HG02870 (cell line): Measurements from ENCODE around the gene MBOAT1.
"Not testable (repeated sequence)": the region's sequence is repeated elsewhere in the genome, so short reads cannot be mapped to it uniquely, and the experiment has no call there.

Experiments
- ATAC-seq: cut with Tn5 transposase; IDR thresholded peaks from one replicate; pipeline ENCODE4 v1.9.1; 2021; ENCODE audit warnings: mild to moderate bottlenecking, moderate library complexity; ENCODE audit not compliant: unreplicated experiment

Gene MBOAT1

DNA sequence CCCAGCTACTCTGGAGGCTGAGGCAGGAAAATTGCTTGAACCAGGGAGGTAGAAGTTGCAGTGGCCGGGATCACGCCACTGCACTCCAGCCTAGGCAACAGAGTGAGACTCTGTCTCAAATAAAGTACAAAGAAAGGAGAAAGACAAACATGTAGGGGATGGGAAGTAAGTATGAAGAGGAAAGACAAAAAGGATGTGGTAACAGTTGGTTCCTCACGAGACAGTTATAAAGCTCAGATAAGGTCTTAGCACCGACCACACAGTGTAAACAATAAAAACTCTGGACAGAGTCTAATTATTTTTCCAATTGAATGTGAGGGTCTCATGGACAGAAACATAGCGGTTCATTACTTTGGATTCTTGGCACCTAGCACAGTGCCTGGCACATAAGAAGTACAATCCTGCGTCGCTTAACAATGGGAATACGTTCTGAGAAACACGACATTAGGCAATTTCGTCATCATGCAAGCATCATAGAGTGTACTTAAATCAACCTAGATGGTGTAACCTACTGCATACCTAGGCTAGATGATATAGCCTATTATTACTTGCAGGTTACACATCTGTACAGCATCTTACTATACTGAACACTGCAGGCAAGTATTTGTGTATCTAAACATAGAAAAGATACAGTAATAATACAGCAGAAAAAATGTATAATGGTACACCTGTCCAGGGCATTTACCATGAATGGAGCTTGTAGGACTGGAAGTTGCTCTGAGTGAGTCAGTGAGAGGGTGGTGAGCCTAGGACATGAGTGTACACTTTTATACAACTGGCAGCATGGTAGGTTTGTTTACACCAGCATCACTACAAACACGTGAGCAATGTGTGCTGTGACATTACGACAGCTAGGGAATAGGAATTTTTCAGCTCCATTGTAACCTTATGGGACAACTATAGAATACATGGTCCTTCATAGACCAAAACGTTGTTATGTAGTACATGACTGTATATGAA lies 38.2 kb downstream of the MBOAT1 start:
- no peak for ATAC-seq

DNA sequence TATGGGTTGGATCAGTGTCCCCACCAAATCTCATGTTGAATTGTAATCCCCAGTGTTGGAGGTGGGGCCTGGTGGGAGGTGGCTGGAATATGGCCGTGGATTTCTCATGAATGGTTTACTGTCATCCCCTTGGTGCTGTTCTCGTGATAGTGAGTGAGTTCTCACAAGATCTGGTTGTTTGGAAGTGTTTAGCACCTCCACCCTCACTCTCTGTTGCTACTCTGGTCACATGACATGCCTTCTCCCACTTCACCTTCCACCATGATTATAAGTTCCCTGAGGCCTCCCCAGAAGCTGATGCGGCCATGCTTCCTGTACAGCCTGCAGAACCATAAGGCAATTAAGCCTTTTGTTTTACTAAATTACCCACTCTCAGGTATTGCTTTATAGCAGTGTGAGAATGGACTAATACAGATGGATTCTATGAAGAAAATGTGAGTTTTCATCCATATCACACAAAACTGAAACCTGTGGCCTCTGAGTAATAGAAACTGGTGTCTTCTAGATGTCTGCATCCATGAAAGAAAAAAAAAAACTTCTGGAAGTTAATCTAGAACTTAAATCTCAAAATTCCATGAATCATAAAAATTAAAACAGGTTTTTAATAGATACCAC lies 39.3 kb downstream of the MBOAT1 start:
- no peak for ATAC-seq

DNA sequence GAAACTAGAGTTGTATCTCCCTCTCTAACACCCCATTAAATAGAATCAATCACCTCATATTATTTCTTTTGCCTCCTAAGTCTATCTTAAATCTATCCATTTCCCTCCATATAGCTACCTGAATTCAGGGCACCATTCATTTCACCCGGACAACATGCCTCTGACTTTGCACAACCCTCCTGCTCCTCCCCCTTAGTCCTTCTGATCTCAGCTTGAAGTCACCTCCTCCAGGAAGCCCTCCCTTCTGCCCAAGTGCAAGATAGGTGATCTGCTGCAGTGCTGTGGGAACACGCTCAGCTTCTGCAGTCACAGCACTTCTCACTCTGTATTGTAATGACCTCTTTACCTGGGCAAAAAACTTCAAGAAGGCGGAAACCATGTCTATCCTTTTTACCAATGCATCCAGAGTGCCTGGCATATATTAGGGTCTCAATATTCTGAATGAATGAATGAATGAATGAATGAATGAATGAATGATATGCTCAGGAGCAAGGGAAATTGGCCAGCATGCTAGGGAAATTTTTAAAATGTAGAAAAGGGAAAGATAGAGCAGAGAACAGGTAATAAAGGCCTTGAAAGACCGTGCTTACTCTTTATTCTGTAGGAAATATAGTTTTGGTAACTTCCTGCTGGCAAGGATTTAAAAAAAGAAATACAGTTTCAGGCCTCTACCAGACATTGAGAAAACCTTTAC lies 41.7 kb downstream of the MBOAT1 start:
- ATAC-seq, result no peak

DNA sequence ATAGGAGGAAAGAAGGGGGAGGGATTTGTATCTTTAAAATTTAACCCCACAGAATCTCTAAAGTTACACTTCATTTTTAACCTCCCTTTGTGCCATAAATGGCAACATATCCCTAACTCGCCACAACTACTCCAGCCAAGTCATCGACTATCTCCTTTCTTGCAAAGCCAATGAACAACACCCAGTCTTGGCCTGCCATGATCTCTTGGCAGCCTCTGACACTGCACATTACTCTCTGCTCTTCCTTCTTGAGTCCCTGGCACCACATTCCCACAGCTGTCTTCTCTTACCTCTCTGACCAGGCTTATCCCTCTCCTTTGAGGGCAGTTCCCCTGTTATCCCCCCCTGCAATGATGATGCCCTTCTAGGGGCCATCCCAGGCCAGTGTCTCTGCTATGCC lies 42.5 kb downstream of the MBOAT1 start:
- ATAC-seq, result no peak

DNA sequence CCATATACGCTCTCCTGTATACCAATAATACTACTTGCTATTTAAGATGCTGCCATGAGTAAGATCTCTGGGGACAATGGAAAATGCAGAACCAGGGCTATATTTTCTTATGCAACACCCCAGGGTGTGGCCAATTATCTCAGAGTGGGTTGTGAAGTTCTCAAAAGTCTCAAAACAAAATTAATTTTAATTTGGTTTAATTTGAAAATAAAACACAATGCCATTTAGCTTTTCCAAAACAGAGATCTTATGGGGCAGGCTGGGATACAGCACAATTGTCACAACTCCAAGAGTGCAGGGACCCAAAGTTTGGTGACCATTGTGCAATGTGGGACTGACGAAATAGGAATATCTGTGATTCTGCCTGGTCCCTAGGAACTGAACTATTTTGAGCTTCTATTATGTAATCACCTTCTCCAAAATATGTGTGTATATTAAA lies 43.1 kb downstream of the MBOAT1 start:
- ATAC-seq, result no peak

DNA sequence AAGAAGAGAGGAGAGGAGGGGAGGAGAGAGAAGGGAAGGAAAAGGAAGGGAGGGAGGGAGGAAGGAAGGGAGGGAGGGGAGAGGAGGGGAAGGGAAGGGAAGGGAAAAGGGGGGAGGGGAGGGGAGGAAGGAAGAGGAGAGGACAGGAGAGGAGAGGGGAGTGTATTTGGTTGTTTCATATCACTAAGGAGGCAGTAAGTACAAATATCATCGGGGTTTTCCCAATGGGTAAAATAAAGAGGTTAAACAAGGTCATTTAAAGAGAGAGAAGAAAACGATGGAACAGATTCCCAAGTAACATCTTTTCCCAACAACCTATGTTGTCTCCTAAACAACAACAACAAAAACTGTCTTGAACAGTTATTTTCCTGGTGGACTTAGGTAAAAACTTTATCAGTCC lies 43.6 kb downstream of the MBOAT1 start:
- no peak for ATAC-seq

DNA sequence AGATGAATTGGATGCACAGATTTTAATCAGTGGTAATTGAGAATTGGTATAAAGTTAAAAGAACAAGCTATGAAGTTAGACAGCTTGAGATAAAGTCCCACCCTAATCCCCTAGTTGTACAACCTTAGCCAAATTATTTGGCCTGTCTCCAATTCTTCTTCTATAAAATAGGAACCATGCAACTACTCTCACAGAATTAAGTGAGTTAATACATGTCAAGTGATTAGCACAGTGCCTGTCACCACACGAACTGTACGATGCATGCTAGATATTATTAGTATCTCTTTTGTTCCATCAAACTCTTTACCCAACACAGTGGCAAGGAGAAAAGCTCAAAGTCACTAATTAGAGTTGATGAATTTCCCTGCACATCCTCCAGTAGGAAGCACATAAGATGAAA lies 44.7 kb downstream of the MBOAT1 start:
- no peak for ATAC-seq

DNA sequence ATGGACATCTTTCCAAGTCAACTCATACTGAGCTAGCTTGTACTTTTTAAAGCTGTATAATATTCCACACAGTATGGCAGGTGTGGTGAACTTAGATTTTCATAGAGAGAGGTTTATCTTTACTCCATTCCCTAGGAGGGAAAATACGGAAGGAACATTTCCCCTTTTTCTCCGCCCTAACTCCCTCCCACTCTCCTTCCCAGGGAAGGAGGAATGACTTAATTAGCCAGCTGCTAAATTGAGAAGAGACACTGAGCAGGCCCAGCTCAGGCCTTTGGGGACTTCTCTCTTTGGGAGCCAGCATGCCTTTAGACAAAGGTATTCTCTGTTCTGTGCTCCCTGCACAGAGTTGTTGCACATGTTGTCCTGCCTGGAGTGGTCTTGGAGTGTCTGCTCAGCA lies 46.1 kb downstream of the MBOAT1 start:
- ATAC-seq, result no peak

DNA sequence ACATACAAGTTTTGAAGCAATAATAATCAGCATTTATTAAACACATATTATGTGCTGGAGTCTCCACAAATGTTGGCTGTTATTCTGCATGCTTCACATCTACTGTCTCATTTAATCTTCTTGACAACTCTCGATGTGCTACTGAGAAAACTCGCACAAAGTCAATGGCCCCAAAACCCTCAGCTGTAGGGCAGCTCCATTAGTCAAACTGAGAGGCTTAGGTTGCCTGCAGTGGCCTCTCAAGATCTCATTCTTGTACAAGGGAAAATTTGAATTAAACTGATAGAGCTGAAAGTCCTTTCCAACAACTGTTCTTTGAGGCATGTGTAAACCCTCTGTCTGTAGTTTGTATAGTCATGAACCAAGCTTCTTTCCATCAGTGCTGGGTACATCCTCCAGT lies 49.8 kb downstream of the MBOAT1 start:
- peak; percentile 58 for ATAC-seq

DNA sequence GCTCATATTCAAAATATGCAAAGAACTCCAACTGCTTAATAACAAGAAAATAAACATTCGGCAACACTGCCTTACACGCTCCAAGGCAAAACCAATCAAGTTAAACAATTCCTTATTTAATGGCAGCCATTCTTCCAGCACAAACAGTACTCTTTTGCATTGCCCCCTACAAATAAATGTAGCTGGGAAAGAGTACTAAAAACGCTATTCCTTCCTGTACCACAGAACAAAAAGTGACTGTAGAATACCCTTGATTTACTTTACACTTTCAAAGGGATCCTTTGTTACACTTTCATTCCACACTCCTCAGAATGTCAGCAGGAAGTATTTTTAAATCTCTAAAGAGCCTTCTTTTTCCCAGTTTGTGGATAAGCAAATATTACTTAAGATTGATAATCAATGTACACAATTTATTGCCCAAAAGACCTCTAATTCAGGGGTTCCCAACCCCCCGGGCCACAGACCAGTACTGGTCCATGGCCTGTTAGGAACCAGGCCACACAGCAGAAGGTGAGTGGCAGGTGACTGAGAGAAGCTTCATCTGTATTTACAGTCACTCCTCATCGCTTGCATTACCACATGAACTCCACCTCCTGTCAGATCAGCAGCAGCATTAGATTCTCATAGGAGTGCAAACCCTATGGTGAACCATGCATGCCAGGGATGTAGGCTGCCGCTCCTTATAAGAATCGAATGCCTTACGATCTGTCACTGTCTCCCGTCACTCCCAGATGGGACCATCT lies 51.6 kb downstream of the MBOAT1 start:
- no peak for ATAC-seq

DNA sequence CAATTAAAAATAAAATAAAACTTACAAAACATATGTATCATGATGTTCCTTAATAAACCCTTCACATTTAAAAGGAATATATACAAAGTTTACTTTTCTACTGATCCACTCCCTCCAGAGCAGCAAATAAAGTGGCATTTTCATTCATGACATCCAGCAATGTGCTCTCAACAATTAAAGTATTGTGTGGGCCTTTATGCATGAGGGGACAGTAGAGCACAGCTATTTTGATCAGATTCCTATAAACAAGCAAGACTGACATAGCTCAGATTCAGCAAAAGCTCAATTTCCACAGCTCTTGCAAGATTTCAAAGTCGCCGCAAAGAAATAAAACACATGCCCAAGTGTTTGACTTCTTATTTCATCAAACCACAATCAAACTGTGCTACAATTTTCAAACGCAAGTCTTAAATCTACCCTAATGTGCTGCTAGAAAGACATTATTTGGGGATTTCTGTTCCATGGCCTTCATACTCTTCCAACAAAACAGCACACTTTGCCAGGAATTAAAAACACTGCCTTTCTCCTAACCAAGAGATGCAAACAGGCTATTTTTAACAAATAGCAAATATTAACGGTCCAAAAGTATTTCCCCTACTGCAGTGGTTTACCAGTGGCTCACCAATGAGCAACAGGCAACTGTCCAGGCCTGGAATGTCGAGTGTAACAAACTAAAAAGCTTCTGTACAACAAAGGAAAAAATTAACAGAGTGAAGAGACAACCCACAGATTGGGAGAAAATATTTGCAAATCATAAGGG lies 52.3 kb downstream of the MBOAT1 start:
- no peak for ATAC-seq

DNA sequence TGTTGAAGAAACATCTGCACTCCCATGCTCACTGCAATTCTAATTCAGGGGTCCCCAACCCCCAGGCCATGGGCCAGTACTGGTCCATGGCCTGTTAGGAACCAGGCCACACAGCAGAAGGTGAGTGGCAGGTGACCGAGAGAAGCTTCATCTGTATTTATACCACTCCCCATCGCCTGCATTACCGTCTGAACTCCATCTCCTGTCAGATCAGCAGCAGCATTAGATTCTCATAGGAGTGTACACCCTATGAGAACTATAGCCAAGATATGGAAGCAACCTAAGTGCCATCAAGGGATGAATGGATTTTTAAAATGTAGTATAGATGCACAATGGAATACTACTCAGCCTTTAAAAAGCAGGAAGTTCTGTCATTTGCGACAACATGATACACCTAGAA lies 53.2 kb downstream of the MBOAT1 start:
- ATAC-seq, result no peak

DNA sequence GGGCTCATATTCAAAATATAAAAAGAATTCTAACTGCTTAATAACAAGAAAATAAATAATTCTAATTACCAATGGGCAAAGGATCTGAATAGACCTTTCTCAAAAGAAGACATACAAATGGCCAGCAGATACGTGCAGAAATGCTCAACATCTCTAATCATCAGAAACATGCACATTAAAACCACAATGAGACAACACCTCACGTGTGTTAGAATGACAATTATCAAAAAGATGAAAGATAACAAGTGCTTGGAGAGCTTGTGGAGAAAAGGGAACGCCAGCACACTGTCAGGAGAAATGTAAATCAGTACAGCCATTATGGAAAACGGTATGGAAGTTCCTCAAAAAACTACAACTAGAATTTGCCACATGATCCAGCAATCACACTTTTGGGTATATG lies 53.6 kb downstream of the MBOAT1 start:
- no peak for ATAC-seq

DNA sequence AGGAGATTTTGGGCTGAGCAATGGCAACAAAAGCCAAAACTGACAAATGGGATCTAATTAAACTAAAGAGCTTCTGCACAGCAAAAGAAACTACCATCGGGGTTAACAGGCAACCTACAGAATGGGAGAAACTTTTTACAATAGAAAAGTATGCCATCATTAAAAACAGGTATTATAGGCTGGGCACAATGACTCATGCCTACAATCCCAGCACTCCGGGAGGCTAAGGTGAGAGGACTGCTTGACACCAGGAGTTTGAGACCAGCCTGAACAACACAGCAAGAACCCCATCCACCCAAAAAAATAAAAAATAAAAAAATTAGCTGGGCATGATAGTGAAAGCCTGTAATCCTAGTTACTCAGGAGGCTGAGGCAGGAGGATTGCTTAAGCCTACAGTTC lies 55.4 kb downstream of the MBOAT1 start:
- ATAC-seq, result no peak

DNA sequence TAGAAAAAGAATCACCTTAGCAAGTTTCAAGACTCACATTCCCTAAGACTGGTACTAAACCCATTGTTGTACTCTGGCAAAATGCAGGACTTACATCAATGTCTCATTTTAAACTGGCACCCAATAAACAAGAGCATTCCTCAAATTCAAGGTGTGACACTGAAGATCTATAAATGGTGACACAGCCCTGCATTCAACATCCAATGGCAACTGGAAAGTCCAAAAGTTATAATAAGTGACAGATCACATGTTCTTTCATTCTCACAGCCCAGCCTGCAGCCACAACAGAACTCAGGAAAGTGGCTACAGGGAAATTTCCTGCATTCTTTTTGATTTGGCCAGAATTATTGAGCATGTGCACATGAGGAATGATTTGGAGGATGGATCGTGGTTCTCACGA lies 57.5 kb downstream of the MBOAT1 start:
- ATAC-seq, result no peak

DNA sequence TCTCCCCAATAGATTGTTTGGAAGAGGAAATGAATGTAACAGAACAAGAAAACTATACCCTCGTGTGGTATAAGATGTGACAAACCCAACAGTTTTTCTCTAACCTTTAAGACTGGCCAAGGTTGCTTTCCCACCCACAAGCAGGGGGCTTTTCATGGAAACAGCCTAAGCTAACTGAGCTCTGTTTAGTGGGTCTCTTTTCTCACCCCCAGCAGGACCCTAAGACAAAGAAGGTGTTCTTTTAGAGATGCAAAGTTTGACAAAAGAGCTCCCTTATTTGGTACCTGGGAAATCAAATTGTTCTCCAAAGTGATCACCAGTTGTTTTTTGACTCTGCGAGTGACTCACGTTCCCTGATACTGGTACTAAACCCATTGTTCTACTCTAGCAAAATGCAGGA lies 59.1 kb downstream of the MBOAT1 start:
- ATAC-seq, result no peak

DNA sequence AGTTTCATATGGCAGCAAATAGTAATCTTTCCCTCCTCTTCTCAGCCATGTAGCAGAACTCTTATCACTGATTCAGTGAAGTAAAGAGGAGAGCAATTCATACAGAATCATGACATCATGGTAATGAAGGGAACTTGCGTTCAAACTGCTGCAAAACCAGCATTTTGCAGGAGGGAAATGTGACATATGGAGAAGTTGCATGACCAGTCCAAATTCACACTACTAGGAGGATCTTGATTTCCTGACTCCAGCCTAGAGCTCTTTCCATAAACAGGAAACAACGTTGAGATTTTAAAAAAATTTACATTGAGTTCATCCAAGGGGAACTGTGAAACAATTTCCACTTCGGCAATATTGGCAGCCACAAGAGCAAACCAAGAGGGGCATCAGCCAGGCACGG lies 63.8 kb downstream of the MBOAT1 start:
- ATAC-seq, result no peak

DNA sequence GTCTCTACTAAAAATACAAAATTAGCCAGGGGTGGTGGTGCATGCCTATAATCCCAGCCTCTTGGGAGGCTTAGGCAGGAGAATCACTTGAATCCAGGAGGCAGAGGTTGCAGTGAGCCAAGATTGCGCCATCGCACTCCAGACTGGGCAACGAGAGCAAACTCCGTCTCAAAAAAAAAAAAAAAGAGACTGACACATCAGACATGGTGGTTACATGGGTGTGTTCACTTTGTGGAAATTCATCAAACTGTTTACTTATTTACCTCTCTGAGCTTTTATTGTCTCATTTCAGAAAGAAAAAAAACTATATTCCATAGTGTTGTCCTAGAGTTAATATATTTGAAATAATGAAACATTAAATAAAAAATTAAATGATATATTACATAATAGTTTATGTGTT lies 64.8 kb downstream of the MBOAT1 start:
- ATAC-seq, result no peak

DNA sequence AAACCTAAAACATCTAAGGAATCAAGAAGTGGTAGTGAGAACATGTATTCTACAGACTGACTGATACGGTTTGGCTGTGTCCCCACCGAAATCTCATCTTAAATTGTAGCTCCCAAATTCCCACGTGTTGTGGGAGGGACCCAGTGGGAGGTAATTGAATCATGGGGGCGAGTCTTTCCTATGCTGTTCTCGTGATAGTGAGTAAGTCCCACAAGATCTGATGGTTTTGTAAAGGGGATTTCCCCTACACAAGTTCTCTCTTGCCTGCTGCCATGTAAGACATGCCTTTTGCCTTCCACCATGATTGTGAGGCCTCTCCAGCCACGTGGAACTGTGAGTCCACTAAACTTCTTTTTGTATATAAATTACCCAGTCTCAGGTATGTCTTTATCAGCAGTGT lies 65.4 kb downstream of the MBOAT1 start:
- not testable (repeated sequence) for ATAC-seq

DNA sequence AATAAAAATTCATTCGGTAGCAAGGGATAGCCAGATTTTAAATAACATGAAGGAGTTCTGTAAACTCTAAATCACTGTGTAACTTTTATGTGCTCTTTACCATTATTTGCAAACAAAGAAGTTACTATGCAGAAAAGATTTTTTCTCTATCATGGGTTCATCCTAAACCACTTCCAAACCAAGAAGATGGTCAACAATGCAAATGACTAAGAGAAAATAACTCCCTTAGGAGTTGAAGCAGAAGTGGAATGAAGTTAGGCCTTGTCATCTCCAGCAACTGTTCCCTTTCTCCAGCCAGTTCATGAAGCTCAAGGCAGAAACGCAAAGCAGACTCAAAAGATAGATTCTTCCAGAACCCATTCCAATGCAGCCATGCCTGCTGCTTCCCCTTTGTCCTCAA lies 66.0 kb downstream of the MBOAT1 start:
- no peak for ATAC-seq
